ENCODE measurements around the gene IL20RA.

GRCh38 chr6:136952714-136953260 lies 92.0 kb downstream of the IL20RA start:
- TF ChIP-seq CTCF (IDR thresholded peaks at IDR 0.05; ENCODE audit: low read depth, low read length, missing input control) (no peak), YY1 (IDR thresholded peaks at IDR 0.05) (no peak)

All from liver (tissue), 2 donors.